ENCODE data around the gene BANP.
"Not testable (repeated sequence)": the region's sequence is repeated elsewhere in the genome, so short reads cannot be mapped to it uniquely, and the experiment has no call there.

BANP gene

GRCh38 chr16:87921236-87921773, 29.9 kb upstream of the BANP start:
- DNase-seq (ENCODE audit: insufficient read length, low spot score) = no peak
- TF ChIP-seq POLR2A (IDR thresholded peaks at IDR 0.05; ENCODE audit: low read depth, low read length) = no peak
- FAIRE-seq = no peak

GRCh38 chr16:87922250-87922871, 28.9 kb upstream of the BANP start:
- TF ChIP-seq POLR2A (IDR thresholded peaks at IDR 0.05; ENCODE audit: low read depth, low read length) = no peak
- no peak for FAIRE-seq

DNA sequence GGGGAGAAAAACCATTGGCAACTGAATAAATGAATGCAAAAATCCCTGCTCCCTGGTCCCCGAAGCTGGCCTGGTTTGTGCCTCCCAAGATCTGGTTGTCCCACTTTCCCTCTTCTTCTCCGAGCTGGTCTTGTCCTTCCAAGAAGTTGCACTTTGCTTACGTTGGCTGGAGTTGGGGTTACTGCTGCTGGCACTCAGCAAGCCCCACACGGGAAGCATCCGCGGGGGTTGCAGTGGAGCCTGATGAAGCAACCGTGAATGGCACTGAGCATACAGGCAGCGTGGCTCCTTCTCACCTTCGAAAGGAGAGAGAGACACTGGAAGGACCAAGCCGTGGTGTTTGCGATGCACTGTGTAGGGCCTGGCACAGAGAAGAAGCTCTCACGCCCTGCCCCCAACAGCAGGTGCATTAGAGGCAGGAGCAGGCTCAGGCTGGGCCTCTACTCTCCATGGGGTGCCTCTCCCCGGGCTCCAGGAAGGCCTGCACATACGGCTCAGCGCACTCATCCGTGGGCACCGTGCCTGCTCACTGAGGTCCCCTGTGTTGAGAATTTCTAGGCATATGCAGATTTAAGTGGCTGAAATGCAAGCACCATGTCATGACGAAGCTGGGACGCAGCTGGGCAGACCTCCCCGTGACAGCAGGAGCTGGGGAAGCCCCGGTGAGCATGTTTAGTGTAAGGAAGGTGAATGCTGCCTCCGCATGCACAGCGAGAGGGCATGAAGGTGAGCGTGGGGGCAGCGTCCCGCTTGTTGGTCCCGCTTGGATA, 27.0 kb upstream of the BANP start:
- FAIRE-seq = no peak
- DNase-seq (ENCODE audit: insufficient read length, low spot score) = no peak
- TF ChIP-seq POLR2A (IDR thresholded peaks at IDR 0.05; ENCODE audit: low read depth, low read length) = no peak

More at GRCh38 chr16:87922250-87922871, 28.9 kb upstream of the BANP start:
- no peak for DNase-seq (ENCODE audit: insufficient read length, low spot score)

DNA sequence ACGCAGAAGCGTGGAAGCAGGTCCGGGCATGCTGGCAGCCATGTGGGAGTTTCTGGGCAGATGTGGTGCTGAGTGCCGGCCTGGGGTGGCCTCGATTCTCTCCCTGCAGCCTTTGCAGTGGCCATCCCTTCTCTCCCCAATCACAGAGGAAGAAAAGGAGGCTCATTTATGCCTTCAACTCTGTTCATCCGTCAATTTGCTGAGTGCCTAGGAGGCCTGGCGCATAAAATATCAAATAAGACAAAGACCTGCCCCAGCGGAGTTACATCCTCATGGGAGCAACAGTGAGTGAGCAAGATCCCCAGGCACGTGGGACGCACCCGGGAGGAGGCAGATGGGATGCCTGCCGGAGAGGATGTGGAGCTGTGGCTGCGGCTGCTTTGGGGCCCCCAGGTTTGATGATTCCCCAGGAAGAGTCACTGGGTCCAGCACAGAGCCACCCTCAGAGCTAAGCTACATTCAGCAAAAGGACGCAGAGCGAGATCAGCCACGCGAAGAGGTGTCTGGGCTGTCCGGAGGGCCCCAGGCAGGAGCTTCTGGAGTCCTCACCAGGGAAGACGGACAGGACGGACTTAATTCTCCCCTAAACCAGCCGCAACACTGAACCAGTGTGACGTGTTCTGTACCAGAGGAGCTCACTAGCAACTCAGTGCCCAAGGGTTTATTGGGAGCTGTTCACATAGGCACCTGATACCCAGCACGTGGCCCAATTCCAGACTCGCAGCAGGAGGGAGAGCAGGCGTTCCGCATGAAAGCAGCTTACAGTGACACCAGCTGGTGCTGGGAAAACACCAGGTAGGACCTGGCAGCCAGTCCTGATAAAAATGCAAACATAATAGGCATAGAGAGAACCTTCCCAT, 26.2 kb upstream of the BANP start:
- TF ChIP-seq POLR2A (IDR thresholded peaks at IDR 0.05; ENCODE audit: low read depth, low read length) = no peak

GRCh38 chr16:87926246-87927194, 24.7 kb upstream of the BANP start:
- no peak for TF ChIP-seq POLR2A (IDR thresholded peaks at IDR 0.05; ENCODE audit: low read depth, low read length)
- DNase-seq (ENCODE audit: insufficient read length, low spot score) (no peak), FAIRE-seq (no peak)

More for the DNA sequence above, 26.2 kb upstream of the BANP start:
- FAIRE-seq = no peak
- no peak for DNase-seq (ENCODE audit: insufficient read length, low spot score)

DNA sequence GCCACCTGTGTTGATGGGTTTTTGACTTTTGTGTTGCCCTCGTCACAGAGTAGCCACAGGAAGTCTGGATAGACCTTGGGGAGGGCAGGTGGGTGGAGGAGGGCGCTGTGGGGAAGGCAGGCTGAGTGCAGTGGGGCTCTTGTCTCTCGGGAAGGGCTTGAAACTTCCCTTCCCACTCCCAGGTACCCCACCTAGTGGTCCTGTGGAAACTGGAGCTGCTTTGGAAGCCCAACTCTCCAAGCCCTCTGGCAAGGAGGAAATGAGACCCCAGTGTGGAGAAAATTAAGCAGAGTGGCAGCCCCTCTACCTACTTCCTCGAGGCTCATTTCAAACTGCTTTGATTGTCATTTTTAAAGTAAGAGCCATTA, 24.1 kb upstream of the BANP start:
- DNase-seq (ENCODE audit: insufficient read length, low spot score) (no peak), FAIRE-seq (no peak)
- TF ChIP-seq POLR2A (IDR thresholded peaks at IDR 0.05; ENCODE audit: low read depth, low read length) = no peak

DNA sequence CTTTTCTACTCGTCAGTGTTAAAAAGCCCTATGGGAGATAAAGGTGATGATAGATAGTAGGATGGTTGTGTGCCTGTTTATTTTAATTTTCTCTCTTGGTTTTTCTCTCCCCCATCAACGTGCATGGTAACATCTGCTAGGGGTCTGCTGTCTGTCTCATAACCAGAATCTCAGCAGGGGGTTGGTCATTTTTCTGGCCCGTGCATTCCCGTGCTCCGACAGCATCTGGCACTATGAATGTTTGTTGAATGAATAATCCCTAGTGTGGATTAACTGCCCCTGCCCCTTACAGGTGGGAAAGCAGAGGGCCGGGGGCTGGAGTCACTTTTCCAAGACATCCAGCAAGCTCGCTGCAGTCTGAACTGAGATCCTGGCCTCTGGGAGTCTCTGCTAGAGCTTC, 21.2 kb upstream of the BANP start:
- FAIRE-seq (no peak), DNase-seq (ENCODE audit: insufficient read length, low spot score) (no peak)
- no peak for TF ChIP-seq POLR2A (IDR thresholded peaks at IDR 0.05; ENCODE audit: low read depth, low read length)

- FAIRE-seq = no peak
- TF ChIP-seq POLR2A (IDR thresholded peaks at IDR 0.05; ENCODE audit: low read depth, low read length) = no peak
- no peak for DNase-seq (ENCODE audit: insufficient read length, low spot score)
Observed at GRCh38 chr16:87930456-87930855, 20.8 kb upstream of the BANP start.

DNA sequence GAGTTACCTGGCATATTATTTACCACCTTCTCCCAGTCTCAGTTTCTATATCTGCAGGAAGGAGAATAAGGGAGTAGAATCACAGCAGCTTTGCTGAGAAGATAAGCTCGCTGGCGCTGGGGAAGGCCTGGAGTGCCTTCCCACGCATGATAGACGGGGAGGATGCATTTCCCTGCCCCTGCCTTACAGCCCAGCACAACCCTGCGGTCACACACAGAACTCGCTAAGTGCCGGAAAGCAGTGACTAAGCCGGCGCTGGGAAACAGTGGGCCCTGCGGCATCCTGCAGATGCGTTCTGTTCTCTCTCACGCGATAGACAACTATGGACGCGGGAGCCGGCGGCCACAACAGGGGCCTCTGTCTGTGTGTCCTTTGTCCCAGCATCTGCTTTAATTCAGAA, 19.7 kb upstream of the BANP start:
- TF ChIP-seq POLR2A (IDR thresholded peaks at IDR 0.05; ENCODE audit: low read depth, low read length) = no peak

GRCh38 chr16:87932475-87933139, 18.6 kb upstream of the BANP start:
- DNase-seq (ENCODE audit: insufficient read length, low spot score); FAIRE-seq: not testable (repeated sequence)

More for the DNA sequence above, 19.7 kb upstream of the BANP start:
- FAIRE-seq (no peak), DNase-seq (ENCODE audit: insufficient read length, low spot score) (no peak)

- no peak for TF ChIP-seq POLR2A (IDR thresholded peaks at IDR 0.05; ENCODE audit: low read depth, low read length)
- DNase-seq (ENCODE audit: insufficient read length, low spot score) (no peak), FAIRE-seq (no peak)
Observed at GRCh38 chr16:87933140-87933495, 18.1 kb upstream of the BANP start.

DNA sequence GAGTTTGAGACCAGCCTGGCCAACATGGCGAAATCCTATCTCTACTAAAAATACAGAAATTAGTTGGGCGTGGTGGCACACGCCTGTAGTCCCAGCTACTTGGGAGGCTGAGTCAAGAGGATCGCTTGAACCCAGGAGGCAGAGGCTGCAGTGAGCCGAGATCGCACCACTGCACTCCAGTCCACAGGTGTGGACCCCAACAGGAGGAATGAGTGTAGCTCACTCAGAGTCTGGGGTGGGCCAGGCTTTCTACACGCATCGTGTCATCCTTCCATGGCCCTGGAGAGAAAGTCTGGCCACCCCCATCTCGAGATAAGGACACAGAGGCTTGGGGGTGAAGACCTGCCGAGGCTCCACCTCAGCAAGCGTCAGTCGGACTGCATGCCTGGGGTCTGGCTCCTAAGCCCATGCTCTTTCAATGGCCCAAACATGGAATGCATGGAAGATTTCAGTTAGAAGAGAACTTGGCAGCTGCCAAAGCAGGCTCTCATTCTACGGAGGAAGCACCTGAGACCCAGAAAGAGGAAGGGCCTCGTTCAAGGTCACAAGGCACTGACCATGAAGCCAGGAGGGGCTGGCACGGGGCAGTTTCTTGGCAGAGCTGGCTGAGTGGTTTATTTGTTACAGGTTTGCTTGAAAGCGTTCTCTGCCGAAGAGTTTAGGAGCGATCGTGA, 16.3 kb upstream of the BANP start:
- not testable (repeated sequence) for FAIRE-seq; DNase-seq (ENCODE audit: insufficient read length, low spot score)

GRCh38 chr16:87936016-87936374, 15.2 kb upstream of the BANP start:
- DNase-seq (ENCODE audit: insufficient read length, low spot score); FAIRE-seq: not testable (repeated sequence)
